ENCODE measurements around the gene GRPR. TPM values are rescaled to one million over a fixed set of nuclear protein-coding genes. Genes with fewer than 3 reads are reported as not detected.

The GRPR gene
- total and polyA plus RNA-seq, 12 donors, result 0.03 to 0.57 (median 0.28) TPM; not detected in 1

DNA sequence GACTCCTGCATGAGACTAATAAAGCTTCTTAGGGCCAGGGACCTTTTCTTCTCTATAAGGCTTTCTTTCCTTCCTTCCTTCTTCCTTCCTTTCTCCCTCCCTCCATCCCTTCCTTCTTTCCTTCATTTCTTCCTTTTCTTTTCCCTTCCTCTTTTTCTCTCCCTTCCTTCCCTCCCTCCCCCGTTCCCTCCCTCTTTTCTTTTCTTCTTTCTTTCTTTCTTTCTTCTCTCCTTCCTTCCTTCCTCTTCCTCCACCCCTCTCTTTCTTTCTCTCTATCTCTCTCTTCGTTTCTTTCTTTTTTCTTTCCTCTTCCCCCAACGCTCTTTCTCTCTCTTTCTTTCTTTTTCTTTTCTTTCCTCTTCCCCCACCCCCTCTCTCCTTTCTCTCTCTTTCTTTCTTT is 41.4 kb downstream of the GRPR start:
- ATAC-seq (no peak), DNase-seq (no peak)
- Histone ChIP-seq H3K9me3 (no peaks in the 10 kb centered on the region), H3K27ac (no peak overlapping the region), H3K4me3 (no peak overlapping the region), H3K27me3 (peaks cover 0 to 30% (median 0%) of the 10 kb centered on the region in 7 donors), H3K36me3 (no peaks in the 10 kb centered on the region), H3K4me1 (no peaks in the 10 kb centered on the region)
- 77 to 86% methylated on average over 2 to 3 of the region's 3 CpGs for WGBS, 2 donors
- TF ChIP-seq, protein P1, sequence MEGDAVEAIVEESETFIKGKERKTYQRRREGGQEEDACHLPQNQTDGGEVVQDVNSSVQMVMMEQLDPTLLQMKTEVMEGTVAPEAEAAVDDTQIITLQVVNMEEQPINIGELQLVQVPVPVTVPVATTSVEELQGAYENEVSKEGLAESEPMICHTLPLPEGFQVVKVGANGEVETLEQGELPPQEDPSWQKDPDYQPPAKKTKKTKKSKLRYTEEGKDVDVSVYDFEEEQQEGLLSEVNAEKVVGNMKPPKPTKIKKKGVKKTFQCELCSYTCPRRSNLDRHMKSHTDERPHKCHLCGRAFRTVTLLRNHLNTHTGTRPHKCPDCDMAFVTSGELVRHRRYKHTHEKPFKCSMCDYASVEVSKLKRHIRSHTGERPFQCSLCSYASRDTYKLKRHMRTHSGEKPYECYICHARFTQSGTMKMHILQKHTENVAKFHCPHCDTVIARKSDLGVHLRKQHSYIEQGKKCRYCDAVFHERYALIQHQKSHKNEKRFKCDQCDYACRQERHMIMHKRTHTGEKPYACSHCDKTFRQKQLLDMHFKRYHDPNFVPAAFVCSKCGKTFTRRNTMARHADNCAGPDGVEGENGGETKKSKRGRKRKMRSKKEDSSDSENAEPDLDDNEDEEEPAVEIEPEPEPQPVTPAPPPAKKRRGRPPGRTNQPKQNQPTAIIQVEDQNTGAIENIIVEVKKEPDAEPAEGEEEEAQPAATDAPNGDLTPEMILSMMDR (IDR thresholded peaks at IDR 0.05), result no peak
- intact Hi-C loops (cut with DNase I), result no loop called here

DNA sequence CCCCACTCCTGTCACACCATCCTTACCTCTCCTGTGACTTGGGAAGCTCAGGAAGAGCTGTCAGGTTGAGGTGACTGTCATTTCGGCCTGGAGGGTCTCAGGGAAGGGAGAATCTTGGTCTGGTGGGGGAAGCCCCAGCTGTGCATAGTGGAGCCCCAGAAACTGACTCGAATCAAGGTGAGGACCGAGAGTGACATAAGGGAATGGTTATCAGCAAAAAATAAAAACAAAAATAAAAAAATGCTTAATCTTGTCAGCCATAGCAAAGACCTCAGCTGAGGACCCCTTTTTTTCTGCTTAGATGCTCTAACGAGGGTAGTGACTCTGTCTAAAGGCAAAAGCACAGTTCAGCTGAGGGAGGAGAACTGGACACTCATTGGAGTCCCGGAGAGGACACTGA is 43.8 kb downstream of the GRPR start, which contains the start of gene MAGEB17:
TSS of gene MAGEB17 (plus strand) at position 301 of the 400 bp plus-strand sequence. CDS start 2,902 bp downstream, outside the sequence.
- intact Hi-C loops (cut with DNase I), result no loop called here
- TF ChIP-seq, protein P1 (IDR thresholded peaks at IDR 0.05), result no peak
- DNase-seq (no peak), ATAC-seq (no peak)
- no peaks in the 10 kb centered on the region for H3K9me3 ChIP-seq
- H3K4me1 ChIP-seq, result no peaks in the 10 kb centered on the region
- WGBS, 2 donors, result 59 to 74% methylated on average over 5 of the region's 5 CpGs
- H3K27me3 ChIP-seq, result peaks cover 0 to 16% (median 0%) of the 10 kb centered on the region in 7 donors
- no peak within 1 kb of the TSS for H3K4me3 ChIP-seq
- no peaks in the 10 kb centered on the region for H3K36me3 ChIP-seq
- no peak within 1 kb of the TSS for H3K27ac ChIP-seq

DNA sequence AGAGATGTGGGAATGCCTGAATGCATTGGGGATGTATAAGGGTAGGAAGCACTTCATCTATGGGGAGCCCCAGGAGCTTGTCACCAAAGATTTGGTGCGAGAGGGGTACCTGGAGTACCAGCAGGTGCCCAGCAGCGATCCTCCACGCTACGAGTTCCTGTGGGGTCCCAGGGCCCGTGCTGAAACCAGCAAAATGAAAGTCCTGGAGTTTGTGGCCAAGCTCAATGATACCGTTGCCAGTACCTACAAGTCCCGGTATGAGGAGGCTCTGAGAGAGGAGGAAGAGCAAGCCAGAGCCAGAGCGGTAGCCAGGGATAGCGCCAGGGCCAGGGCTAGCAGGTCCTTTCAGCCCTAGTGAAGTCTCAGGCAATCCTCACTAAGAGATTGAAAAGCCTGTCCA is 47.7 kb downstream of the GRPR start:
- TF ChIP-seq, protein P1 (IDR thresholded peaks at IDR 0.05), result no peak
- H3K9me3 ChIP-seq, result no peaks in the 10 kb centered on the region
- WGBS, 2 donors, result 90 to 96% methylated on average over 9 of the region's 9 CpGs
- ATAC-seq, result no peak
- H3K4me3 ChIP-seq, result no peak overlapping the region
- peaks cover 0 to 12% (median 0%) of the 10 kb centered on the region in 7 donors for H3K27me3 ChIP-seq
- H3K4me1 ChIP-seq, result no peaks in the 10 kb centered on the region
- intact Hi-C loops (cut with DNase I), result no loop called here
- H3K27ac ChIP-seq, result no peak overlapping the region
- H3K36me3 ChIP-seq, result no peaks in the 10 kb centered on the region
- DNase-seq, result no peak

DNA sequence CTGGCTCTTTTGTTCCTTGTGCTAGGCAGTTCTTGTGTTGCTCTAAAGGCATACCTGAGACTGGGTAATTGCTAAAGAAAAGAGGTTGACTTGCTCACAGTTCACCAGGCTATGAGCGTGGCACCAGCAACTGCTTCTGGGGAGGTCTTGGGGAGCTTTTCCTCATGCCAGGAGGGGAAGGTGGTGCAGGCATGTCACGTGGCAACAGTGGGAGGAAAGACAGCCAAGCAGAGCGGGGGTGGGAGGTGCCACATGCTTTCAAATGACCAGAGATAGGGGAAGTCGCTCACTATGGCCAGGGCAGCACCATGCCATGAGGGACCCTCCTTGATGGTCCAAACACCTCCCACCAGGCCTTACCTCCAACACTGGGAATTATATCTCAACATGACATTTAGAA is 48.6 kb downstream of the GRPR start:
- no peaks in the 10 kb centered on the region for H3K4me1 ChIP-seq
- TF ChIP-seq, protein P1 (IDR thresholded peaks at IDR 0.05), result no peak
- no peaks in the 10 kb centered on the region for H3K36me3 ChIP-seq
- no peak overlapping the region for H3K27ac ChIP-seq
- WGBS, 2 donors, result 82 to 89% methylated on average over 3 to 4 of the region's 4 CpGs
- H3K27me3 ChIP-seq, result peaks cover 0 to 10% (median 0%) of the 10 kb centered on the region in 7 donors
- intact Hi-C loops (cut with DNase I), result no loop called here
- no peak for ATAC-seq
- no peak overlapping the region for H3K4me3 ChIP-seq
- H3K9me3 ChIP-seq, result no peaks in the 10 kb centered on the region
- no peak for DNase-seq

All from heart right ventricle (tissue), 16 donors.